ENCODE data around the gene OPN4. TPM values are rescaled to one million over a fixed set of nuclear protein-coding genes. Genes with fewer than 3 reads are reported as not detected.
"Not testable (repeated sequence)": the region's sequence is repeated elsewhere in the genome, so short reads cannot be mapped to it uniquely, and the experiment has no call there.

The OPN4 gene
- 0.18 TPM for total RNA-seq

GRCh38 chr10:86654411-86655172 is at the start of gene OPN4:
TSS of gene OPN4 (plus strand) at chr10:86654547. CDS start at chr10:86654784, 237 bp downstream.
- DNase-seq (ENCODE audit: low spot score) (peak; percentile 44), ATAC-seq (no peak)
- intact Hi-C loops (cut with DNase I), result no loop called here

- DNase-seq (ENCODE audit: low spot score) (no peak), ATAC-seq (no peak)
- intact Hi-C loops (cut with DNase I), result no loop called here
Observed at GRCh38 chr10:86607674-86608073, 46.7 kb upstream of the OPN4 start.

- ATAC-seq (no peak), DNase-seq (ENCODE audit: low spot score) (no peak)
- intact Hi-C loops (cut with DNase I), result no loop called here
Observed at GRCh38 chr10:86609920-86610319, 44.4 kb upstream of the OPN4 start.

- DNase-seq (ENCODE audit: low spot score) (no peak), ATAC-seq (no peak)
- intact Hi-C loops (cut with DNase I), result no loop called here
Observed at GRCh38 chr10:86611386-86611785, 43.0 kb upstream of the OPN4 start.

GRCh38 chr10:86613096-86613495 is 41.3 kb upstream of the OPN4 start:
- DNase-seq (ENCODE audit: low spot score), result no peak

GRCh38 chr10:86613905-86614304 is 40.4 kb upstream of the OPN4 start:
- ATAC-seq (no peak), DNase-seq (ENCODE audit: low spot score) (no peak)
- intact Hi-C loops (cut with DNase I), result no loop called here

More at GRCh38 chr10:86613096-86613495, 41.3 kb upstream of the OPN4 start:
- intact Hi-C loops (cut with DNase I), result no loop called here
- no peak for ATAC-seq

GRCh38 chr10:86614853-86615252 is 39.5 kb upstream of the OPN4 start:
- no peak for ATAC-seq
- DNase-seq (ENCODE audit: low spot score), result no peak
- intact Hi-C loops (cut with DNase I), result no loop called here

- intact Hi-C loops (cut with DNase I); DNase-seq (ENCODE audit: low spot score); ATAC-seq: not testable (repeated sequence)
Observed at GRCh38 chr10:86617278-86617677, 37.1 kb upstream of the OPN4 start.

- DNase-seq (ENCODE audit: low spot score) (no peak), ATAC-seq (no peak)
- intact Hi-C loops (cut with DNase I), result no loop called here
Observed at GRCh38 chr10:86628311-86628710, 26.0 kb upstream of the OPN4 start.

GRCh38 chr10:86630079-86630478 is 24.3 kb upstream of the OPN4 start:
- ATAC-seq, result no peak
- DNase-seq (ENCODE audit: low spot score), result no peak
- intact Hi-C loops (cut with DNase I), result no loop called here

GRCh38 chr10:86632009-86632800 is 22.1 kb upstream of the OPN4 start:
- intact Hi-C loops (cut with DNase I), result no loop called here
- ATAC-seq (peak; percentile 79), DNase-seq (ENCODE audit: low spot score) (no peak)

- DNase-seq (ENCODE audit: low spot score) (no peak), ATAC-seq (no peak)
- intact Hi-C loops (cut with DNase I), result no loop called here
Observed at GRCh38 chr10:86632951-86633350, 21.4 kb upstream of the OPN4 start.

- ATAC-seq, result no peak
- intact Hi-C loops (cut with DNase I), result no loop called here
- no peak for DNase-seq (ENCODE audit: low spot score)
Observed at GRCh38 chr10:86635402-86635801, 18.9 kb upstream of the OPN4 start.

- intact Hi-C loops (cut with DNase I), result no loop called here
- DNase-seq (ENCODE audit: low spot score) (no peak), ATAC-seq (no peak)
Observed at GRCh38 chr10:86636311-86636710, 18.0 kb upstream of the OPN4 start.

GRCh38 chr10:86642021-86642420 is 12.3 kb upstream of the OPN4 start:
- intact Hi-C loops (cut with DNase I), result no loop called here
- DNase-seq (ENCODE audit: low spot score) (no peak), ATAC-seq (no peak)

GRCh38 chr10:86642499-86642898 is 11.8 kb upstream of the OPN4 start:
- intact Hi-C loops (cut with DNase I), result no loop called here
- ATAC-seq (no peak), DNase-seq (ENCODE audit: low spot score) (no peak)

GRCh38 chr10:86644152-86644793 is 10.1 kb upstream of the OPN4 start:
- ATAC-seq, result no peak
- DNase-seq (ENCODE audit: low spot score), result no peak
- intact Hi-C loops (cut with DNase I), result no loop called here

GRCh38 chr10:86644794-86645445 is 9.4 kb upstream of the OPN4 start:
- ATAC-seq, result no peak
- intact Hi-C loops (cut with DNase I), result no loop called here

GRCh38 chr10:86645621-86646165 is 8.7 kb upstream of the OPN4 start:
- DNase-seq (ENCODE audit: low spot score); intact Hi-C loops (cut with DNase I); ATAC-seq: not testable (repeated sequence)

More at GRCh38 chr10:86644794-86645445, 9.4 kb upstream of the OPN4 start:
- no peak for DNase-seq (ENCODE audit: low spot score)

Measured in sciatic nerve (tissue), 2 donors.